GM13976 (cell line): Measurements from ENCODE around the gene ZMIZ1.

Experiments
- DNase-seq: peaks from one replicate; pipeline ENCODE4 v3.0.0; 2012; ENCODE audit warnings: low spot score
- in situ Hi-C: fragments of 300-500 bp; cut with MboI; formaldehyde crosslinking; loops from one replicate; pipeline ENCODE4 v1.12.0; 2022; ENCODE audit warnings: low sequenced_read_pairs, mixed read lengths, inconsistent platforms; ENCODE audit not compliant: unreplicated experiment
- TF ChIP-seq, protein P1 (sequence below): IDR thresholded peaks from 2 replicates; pipeline ENCODE4 v1.5.1; 2012; ENCODE audit warnings: borderline replicate concordance, mild to moderate bottlenecking; ENCODE audit not compliant: insufficient read depth; ENCODE audit errors: extremely low read depth, missing control alignments, control extremely low read depth

ZMIZ1 gene

GRCh38 chr10:79082631-79083596 is 14.1 kb downstream of the ZMIZ1 start:
- in situ Hi-C loops, result no loop called here
- no peak for DNase-seq
- TF ChIP-seq, protein P1, sequence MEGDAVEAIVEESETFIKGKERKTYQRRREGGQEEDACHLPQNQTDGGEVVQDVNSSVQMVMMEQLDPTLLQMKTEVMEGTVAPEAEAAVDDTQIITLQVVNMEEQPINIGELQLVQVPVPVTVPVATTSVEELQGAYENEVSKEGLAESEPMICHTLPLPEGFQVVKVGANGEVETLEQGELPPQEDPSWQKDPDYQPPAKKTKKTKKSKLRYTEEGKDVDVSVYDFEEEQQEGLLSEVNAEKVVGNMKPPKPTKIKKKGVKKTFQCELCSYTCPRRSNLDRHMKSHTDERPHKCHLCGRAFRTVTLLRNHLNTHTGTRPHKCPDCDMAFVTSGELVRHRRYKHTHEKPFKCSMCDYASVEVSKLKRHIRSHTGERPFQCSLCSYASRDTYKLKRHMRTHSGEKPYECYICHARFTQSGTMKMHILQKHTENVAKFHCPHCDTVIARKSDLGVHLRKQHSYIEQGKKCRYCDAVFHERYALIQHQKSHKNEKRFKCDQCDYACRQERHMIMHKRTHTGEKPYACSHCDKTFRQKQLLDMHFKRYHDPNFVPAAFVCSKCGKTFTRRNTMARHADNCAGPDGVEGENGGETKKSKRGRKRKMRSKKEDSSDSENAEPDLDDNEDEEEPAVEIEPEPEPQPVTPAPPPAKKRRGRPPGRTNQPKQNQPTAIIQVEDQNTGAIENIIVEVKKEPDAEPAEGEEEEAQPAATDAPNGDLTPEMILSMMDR, result no peak

DNA sequence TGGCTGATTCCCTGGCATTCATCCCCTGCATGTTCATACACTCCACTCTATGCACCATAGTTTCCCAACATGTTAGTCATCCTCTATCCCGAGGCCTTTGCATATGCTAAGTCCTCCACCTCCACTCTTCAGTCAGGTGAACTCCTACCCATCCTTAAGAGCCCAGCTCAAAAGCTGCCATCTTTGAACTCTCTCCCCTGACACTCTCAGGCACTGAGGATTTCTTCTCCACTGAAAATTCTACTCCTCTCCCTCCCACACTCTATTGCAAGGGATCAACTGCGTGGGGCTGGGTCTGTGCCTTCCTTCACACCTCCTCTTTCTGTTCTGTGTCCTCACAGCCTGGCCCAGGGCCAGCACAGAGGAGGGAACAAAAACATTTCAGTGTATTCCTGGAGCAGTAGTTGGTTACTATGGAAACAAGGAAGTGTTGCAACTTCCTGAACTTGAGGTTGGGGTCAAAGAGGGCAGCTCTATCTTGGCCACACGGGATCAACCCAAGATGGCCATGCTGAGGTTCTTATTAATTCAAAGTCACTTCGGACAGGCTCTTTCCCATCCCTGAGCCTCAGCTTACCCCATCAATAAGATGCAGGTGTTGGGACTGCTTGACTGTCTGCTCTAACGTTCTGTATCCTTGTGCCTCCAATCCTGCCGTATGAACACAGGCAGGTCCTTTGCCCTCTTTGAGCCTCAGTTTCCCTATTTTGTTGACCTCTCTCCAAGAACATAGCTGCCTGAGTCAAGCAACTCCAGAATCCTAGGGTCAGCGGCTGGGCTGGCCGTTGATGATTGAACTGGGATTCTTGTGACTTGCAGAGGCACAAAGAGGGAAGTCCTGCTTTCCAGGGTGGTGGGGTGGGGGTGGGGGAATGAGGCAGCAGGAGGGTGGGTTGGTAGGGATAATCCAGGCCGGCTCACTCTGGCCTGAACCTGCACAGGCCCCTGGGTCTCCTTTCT is 15.5 kb downstream of the ZMIZ1 start:
- in situ Hi-C loops, result no loop called here
- TF ChIP-seq, protein P1, result no peak
- no peak for DNase-seq

GRCh38 chr10:79084972-79085597 is 16.3 kb downstream of the ZMIZ1 start:
- in situ Hi-C loops, result no loop called here
- DNase-seq, result no peak
- TF ChIP-seq, protein P1, result no peak

GRCh38 chr10:79086822-79087221 is 18.1 kb downstream of the ZMIZ1 start:
- in situ Hi-C loops, result no loop called here

DNA sequence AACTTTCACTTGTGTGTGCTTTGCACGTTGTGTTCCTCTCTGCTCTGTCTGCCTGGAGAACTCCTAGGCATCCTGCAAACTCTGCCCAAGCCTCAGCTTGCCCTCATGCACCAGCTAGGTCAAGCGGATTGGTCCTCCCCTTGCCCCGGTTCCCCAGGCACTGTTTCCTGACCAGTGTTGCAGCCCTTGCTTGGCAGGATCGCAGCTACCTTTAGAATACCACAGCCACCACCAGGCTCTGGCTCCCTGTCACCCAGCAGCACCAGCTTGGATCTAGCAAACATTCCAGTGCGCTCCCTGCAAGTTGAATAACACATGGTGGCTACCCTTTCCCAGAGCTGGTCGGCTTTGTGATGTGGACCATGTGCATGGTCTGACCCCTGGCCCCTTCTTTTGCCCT is 19.0 kb downstream of the ZMIZ1 start:
- in situ Hi-C loops, result no loop called here
- DNase-seq, result no peak
- TF ChIP-seq, protein P1, result no peak

More at GRCh38 chr10:79086822-79087221, 18.1 kb downstream of the ZMIZ1 start:
- TF ChIP-seq, protein P1, result no peak
- DNase-seq, result no peak

DNA sequence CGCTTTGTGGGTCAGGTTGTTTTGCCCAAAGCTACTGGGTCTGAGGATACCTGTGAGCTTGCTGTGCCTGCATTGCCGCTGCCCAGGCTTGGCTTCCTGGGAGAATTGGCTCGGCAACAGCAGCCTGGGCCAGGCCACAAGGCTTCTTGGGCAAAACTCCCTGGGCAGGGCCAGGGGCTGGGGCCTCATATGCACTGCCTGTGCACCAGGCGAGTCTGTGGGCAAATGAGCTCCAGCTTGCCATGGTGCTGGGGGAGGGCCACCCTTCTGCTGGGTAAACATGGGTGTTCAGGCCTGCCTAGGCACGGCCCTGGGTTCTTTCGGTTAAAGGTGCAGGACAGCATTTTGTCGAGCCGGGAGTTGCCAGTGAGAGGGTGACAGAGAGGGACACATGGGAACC is 19.4 kb downstream of the ZMIZ1 start:
- TF ChIP-seq, protein P1, result no peak
- in situ Hi-C loops, result no loop called here
- no peak for DNase-seq
